Measurements from ENCODE around the gene CALN1.

CALN1 gene

DNA sequence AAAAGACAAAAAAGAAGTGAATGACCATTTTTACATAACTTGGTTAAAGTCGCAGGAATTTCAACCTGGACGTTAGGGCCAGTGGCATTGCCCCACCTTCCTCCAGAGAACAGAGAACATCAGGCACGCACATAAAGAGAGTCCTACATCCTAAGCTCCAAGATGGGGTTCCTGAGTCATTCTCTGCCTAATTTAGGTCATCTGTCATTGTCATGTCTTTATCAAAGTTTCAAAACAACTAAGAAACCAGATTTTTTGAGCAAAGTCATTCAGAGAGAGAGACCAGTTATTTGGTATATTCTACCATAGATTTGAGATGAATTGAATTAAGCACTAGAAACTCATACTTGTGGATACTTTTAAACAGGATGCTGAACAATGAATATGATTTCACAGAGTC lies 241.7 kb downstream of the CALN1 start:
- Mint-ChIP-seq H3K4me3 (no peak overlapping the region), H3K27me3 (ENCODE audit: low read depth, poor library complexity) (peaks cover 3% of the 10 kb centered on the region), H3K27ac (no peak overlapping the region)

DNA sequence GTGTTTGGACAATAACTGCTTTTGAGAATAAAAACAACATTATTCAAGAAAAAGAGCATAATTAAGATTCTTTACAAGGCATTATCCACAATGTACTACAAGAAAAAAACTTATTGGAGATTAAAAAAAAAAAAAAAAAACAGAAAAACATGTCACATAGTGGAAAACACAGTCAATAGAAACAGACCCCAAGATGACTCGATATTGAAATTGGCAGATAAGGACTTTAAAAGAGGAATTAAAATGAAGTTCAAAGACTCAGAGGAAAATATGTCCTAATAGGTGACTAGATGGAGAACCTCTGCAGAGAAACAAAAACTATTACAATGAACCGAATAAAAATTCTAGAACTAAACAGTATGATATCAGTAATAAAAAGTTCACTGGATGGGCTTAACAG lies 248.9 kb downstream of the CALN1 start:
- Mint-ChIP-seq H3K27ac (no peak overlapping the region), H3K4me1 (no peaks in the 10 kb centered on the region), H3K9me3 (peaks cover 47% of the 10 kb centered on the region), H3K4me3 (no peak overlapping the region), H3K36me3 (ENCODE audit: low read depth) (peaks cover 20% of the 10 kb centered on the region), H3K27me3 (ENCODE audit: low read depth, poor library complexity) (no peaks in the 10 kb centered on the region)
- no peak for DNase-seq
- TF ChIP-seq, protein P1, sequence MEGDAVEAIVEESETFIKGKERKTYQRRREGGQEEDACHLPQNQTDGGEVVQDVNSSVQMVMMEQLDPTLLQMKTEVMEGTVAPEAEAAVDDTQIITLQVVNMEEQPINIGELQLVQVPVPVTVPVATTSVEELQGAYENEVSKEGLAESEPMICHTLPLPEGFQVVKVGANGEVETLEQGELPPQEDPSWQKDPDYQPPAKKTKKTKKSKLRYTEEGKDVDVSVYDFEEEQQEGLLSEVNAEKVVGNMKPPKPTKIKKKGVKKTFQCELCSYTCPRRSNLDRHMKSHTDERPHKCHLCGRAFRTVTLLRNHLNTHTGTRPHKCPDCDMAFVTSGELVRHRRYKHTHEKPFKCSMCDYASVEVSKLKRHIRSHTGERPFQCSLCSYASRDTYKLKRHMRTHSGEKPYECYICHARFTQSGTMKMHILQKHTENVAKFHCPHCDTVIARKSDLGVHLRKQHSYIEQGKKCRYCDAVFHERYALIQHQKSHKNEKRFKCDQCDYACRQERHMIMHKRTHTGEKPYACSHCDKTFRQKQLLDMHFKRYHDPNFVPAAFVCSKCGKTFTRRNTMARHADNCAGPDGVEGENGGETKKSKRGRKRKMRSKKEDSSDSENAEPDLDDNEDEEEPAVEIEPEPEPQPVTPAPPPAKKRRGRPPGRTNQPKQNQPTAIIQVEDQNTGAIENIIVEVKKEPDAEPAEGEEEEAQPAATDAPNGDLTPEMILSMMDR (IDR thresholded peaks at IDR 0.05) = no peak

More for the DNA sequence above, 241.7 kb downstream of the CALN1 start:
- no peak for DNase-seq
- Mint-ChIP-seq H3K4me1 (peaks cover 3% of the 10 kb centered on the region), H3K36me3 (ENCODE audit: low read depth) (peaks cover 12% of the 10 kb centered on the region), H3K9me3 (peaks cover 47% of the 10 kb centered on the region)
- TF ChIP-seq, protein P1 (IDR thresholded peaks at IDR 0.05) = no peak

DNA sequence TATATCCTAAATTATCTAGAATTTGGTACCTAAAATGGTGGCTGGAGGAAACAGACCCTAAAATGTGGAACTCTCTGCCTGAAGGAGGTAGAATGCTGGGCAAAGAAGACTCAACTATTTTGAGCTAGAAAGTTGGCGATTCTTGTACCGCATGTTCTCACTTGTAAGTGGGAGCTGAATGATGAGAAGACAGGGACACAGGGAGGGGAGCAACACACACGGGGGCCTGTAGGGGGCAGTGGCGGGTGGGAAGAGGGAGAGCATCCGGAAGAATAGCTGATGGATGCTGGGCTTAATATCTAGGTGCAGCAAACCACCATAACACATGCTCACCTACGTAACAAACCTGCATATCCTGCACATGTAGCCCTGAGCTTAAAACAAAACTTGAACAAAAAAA lies 250.6 kb downstream of the CALN1 start:
- no peaks in the 10 kb centered on the region for H3K4me1 Mint-ChIP-seq
- DNase-seq = peak; percentile 5
- H3K36me3 Mint-ChIP-seq (ENCODE audit: low read depth) = peaks cover 20% of the 10 kb centered on the region
- TF ChIP-seq, protein P1 (IDR thresholded peaks at IDR 0.05) = no peak
- H3K9me3 Mint-ChIP-seq = peaks cover 47% of the 10 kb centered on the region
- no peaks in the 10 kb centered on the region for H3K27me3 Mint-ChIP-seq (ENCODE audit: low read depth, poor library complexity)
- H3K27ac Mint-ChIP-seq = no peak overlapping the region
- H3K4me3 Mint-ChIP-seq = no peak overlapping the region

DNA sequence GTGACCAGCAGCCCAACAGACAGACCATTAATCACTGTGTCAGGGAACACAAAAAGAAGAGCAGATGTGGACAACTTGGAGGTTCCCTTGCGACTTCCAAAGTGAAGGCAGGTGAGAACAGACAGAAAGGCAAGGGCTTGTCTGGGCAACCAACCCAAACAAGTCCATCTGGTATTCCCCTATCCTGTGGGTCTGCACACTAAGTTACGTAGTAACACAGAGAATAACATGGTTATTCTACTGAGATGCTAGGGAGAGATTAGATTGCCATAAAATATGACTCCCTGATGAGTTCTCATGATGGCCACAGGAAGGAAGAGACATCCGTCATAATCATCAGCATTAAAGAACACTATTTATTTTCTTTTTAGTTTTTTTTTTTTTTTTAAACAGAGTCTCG lies 252.2 kb downstream of the CALN1 start:
- H3K4me3 Mint-ChIP-seq = no peak overlapping the region
- peaks cover 38% of the 10 kb centered on the region for H3K9me3 Mint-ChIP-seq
- TF ChIP-seq, protein P1 (IDR thresholded peaks at IDR 0.05) = no peak
- no peaks in the 10 kb centered on the region for H3K27me3 Mint-ChIP-seq (ENCODE audit: low read depth, poor library complexity)
- DNase-seq = no peak
- H3K36me3 Mint-ChIP-seq (ENCODE audit: low read depth) = peaks cover 20% of the 10 kb centered on the region
- H3K4me1 Mint-ChIP-seq = no peaks in the 10 kb centered on the region
- no peak overlapping the region for H3K27ac Mint-ChIP-seq

- TF ChIP-seq, protein P1 (IDR thresholded peaks at IDR 0.05) = no peak
- Mint-ChIP-seq H3K9me3 (peaks cover 7% of the 10 kb centered on the region), H3K27me3 (ENCODE audit: low read depth, poor library complexity) (no peaks in the 10 kb centered on the region), H3K4me1 (peaks cover 11% of the 10 kb centered on the region), H3K36me3 (ENCODE audit: low read depth) (no peaks in the 10 kb centered on the region), H3K27ac (no peak overlapping the region), H3K4me3 (no peak overlapping the region)
- no peak for DNase-seq
These were observed 255.5 kb downstream of the CALN1 start for GRCh38 chr7:72156671-72157070.

- Mint-ChIP-seq H3K27me3 (ENCODE audit: low read depth, poor library complexity) (no peaks in the 10 kb centered on the region), H3K36me3 (ENCODE audit: low read depth) (no peaks in the 10 kb centered on the region), H3K4me3 (no peak overlapping the region), H3K27ac (peak overlapping the region; percentile 96), H3K4me1 (peaks cover 24% of the 10 kb centered on the region), H3K9me3 (peaks cover 4% of the 10 kb centered on the region)
- TF ChIP-seq, protein P1 (IDR thresholded peaks at IDR 0.05) = no peak
- DNase-seq = no peak
These were observed 259.0 kb downstream of the CALN1 start for GRCh38 chr7:72153132-72153512.
